Right ventricle myocardium inferior (tissue), 1 donor: ENCODE data around the gene ZNF827. TPM values are rescaled to one million over a fixed set of nuclear protein-coding genes. Genes with fewer than 3 reads are reported as not detected.

Source experiments
- ATAC-seq: fragments of 200-7000 bp; cut with Tn5 transposase; one replicate; pipeline ENCODE4 v1.9.1; 2020; ENCODE audit warnings: mild to moderate bottlenecking, moderate library complexity
- DNase-seq: peaks from one replicate; pipeline ENCODE4 v3.0.0; 2021; ENCODE audit errors: missing footprints
- intact Hi-C: fragments of 100-400 bp; cut with DNase I; formaldehyde crosslinking; loops from one replicate; pipeline ENCODE4 v1.11.0; 2022
- long read RNA-seq: library from polyadenylated mRNA; unstranded; transcript quantifications from one replicate; pipeline ENCODE4 v2.0.0, GENCODE V29; 2021
- total RNA-seq: library from RNA; stranded (reverse); fragmentation: NEBNext Ultra II Directional; extraction: Animal tissue kit (Norgen Biotek cat#: 25700); gene quantifications from one replicate; pipeline ENCODE4 v1.2.1, GENCODE V29; 2021
- donor health status: DM: no; HTN: yes; CAD: no; lungs with severe emphysema.

The ZNF827 gene, protein sequence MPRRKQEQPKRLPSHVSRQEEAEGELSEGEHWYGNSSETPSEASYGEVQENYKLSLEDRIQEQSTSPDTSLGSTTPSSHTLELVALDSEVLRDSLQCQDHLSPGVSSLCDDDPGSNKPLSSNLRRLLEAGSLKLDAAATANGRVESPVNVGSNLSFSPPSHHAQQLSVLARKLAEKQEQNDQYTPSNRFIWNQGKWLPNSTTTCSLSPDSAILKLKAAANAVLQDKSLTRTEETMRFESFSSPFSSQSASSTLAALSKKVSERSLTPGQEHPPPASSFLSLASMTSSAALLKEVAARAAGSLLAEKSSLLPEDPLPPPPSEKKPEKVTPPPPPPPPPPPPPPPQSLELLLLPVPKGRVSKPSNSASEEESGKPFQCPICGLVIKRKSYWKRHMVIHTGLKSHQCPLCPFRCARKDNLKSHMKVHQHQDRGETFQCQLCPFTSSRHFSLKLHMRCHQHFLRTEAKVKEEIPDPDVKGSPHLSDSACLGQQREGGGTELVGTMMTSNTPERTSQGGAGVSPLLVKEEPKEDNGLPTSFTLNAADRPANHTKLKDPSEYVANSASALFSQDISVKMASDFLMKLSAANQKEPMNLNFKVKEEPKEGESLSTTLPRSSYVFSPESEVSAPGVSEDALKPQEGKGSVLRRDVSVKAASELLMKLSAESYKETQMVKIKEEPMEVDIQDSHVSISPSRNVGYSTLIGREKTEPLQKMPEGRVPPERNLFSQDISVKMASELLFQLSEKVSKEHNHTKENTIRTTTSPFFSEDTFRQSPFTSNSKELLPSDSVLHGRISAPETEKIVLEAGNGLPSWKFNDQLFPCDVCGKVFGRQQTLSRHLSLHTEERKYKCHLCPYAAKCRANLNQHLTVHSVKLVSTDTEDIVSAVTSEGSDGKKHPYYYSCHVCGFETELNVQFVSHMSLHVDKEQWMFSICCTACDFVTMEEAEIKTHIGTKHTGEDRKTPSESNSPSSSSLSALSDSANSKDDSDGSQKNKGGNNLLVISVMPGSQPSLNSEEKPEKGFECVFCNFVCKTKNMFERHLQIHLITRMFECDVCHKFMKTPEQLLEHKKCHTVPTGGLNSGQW
- total RNA-seq: 11.9 TPM
- long read RNA-seq, partial matches to known transcripts: 2 of 3 reads
- long read RNA-seq, other reads (novel, unspliced or antisense): 1 of 3 reads

DNA sequence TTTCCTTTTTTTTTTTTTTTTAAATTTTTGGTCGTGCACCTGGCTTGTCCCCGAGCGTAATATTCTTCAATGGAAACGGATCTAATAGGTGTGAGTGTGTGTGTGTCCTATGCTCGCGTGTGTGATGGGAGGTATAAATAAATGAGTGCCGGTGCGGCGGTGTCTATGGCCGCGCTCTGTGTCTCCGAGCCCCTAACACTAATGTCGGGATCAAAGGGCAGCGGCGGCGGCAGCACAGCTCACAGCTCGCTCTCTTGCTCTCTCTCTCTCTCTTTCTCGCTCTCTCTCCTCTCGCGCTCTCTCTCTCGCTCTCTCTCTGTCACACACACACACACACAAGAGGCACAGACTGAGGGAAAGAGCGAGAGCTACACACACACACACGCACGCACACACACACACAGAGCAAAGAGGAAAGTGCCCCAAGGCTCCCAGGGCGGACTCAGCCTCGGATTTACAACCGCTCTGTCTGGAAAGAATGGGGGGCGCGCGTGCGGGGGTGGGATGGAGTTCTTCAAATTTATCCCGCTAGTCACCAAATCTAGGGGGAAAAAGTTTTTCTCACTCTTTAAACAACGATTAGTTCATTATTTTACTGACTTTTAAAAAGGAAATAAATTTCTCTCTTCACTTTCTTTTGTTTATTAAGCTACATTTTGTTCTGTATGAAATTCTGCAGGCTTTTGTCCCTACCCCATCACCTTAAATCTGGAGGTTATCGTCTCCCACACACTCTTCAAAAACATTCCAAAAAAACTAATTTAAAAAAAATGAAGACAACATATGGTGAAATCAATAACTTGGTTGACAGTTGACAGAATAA, at the start of gene ZNF827:
Gene ZNF827, minus strand, starts transcription at position 206 of the 823 bp plus-strand sequence. CDS start 416 bp downstream, outside the sequence.
- intact Hi-C loops: loop anchor here (10.0 kb wide), 1 partner anchor 236 kb away; the partner anchor contains the start of gene LSM6
- ATAC-seq (peak; percentile 58), DNase-seq (peak; percentile 80)

DNA sequence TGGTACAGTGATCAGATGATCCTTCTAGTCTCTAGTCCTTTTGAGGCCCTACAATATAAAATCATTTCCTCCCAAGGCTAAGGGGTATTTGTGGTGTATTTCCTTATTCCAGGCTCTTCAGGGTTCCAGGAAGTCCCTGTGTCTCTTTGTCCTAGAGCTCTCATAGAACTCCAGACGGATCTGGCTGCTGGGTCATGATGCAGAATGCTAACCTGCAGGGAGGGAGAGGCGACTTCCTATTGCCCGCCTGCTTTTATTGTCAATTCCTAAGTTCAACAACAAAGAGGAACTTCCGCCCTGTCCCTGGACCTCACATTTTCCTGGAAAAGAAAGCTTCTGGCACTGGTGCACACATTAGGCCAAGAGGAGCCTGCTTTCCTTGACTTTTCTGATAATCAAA, 45.9 kb upstream of the ZNF827 start:
- ATAC-seq (no peak), DNase-seq (no peak)
- intact Hi-C loops: no loop called here

DNA sequence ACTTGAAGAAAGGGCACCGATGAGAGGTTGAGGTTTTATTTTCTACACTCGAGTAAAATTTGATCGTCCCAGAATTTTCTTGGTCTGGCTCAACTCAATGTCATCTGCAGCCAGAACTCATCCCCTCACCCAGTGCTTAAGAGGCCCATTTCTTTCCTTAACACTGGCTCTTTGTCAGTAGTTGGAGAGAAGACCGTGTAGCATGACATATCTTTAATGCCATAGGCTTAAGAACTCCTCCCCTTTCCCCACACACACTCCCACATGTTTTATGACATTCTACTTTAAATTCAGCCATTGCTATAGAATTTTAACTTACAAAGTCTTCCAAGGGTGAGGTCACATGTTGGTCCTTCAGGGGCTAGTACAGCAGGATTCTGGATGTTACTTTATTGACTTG, 44.2 kb upstream of the ZNF827 start:
- no peak for ATAC-seq
- intact Hi-C loops: no loop called here

DNA sequence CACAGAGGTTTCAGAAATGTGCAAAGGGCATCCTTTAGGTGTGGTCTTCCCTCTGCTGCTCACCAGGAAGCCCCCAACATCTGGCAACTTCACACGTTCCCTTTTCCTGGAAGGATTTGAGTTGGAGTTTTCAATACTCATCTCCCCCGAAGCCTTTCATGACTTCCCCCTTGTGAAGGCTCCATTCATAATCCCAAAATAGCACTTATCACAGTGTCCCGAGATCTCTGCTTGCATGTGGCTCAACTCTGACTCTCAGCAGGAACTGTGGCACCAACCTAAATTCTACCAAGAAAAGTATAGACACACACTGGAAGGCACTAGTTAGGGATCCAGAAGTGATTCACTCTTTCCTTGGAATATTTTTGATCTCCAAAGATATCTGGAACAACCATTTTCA, 40.5 kb upstream of the ZNF827 start:
- intact Hi-C loops: no loop called here
- DNase-seq: no peak
- ATAC-seq: no peak

More for the DNA sequence above, 44.2 kb upstream of the ZNF827 start:
- DNase-seq: no peak

DNA sequence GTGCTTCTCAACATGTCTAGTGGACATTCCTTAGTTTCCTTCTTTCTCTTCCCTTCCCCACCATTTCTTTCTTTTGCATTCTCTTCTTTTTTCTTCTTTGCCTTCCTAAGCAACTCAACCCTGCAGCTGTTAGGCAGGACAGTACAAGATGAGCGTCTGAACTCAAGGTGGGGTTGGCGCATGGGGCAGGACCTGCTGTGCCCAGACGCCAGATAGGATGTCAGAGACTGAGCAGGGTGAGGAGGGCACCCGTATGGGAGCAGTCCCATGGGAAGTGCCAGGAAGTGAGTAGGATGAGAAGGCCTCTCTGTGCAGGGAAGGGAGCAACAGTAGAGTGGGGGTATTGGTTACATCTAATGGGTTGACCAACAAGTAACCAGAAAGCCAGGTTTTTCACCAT, 38.1 kb upstream of the ZNF827 start:
- intact Hi-C loops: no loop called here
- no peak for ATAC-seq
- DNase-seq: no peak

DNA sequence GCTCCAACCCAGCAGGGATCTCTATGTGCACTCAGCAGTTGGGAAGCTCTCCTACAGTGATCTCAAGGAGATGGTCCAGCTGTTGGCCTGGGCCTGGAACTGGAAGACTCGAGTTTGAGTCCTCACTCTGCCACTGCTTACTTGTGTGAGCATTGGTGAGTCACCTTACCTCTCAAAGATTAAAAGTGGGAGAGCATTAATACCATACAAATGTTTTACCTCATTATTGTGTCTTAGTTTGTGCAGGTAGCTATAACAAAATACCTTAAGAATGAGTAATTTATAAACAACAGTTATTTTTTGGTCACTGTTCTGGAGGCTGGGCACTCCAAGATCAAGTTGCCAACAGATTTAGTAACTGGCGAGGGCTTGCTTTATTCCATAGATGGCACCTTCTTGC, 21.4 kb upstream of the ZNF827 start:
- no peak for DNase-seq
- no peak for ATAC-seq
- intact Hi-C loops: no loop called here

DNA sequence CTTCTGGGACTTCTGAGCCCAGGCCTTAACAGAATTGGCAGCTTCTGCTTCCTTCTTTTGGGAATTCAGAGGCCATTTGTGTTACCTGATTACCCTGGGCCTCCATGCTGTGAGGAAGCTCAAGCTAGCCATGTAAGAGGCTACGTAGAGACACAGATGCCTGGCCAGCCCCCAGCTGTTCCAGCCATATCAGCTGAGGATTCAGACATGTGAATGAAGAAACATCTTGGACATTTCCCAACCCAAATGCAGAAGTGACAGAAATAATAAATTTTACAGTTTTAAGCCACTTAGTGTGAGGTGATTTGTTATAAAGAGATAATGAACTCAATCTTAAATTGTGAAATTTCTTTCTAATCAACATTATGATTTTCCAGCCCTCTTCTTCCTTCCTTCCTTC, 18.7 kb upstream of the ZNF827 start:
- intact Hi-C loops: no loop called here
- DNase-seq: no peak
- ATAC-seq: no peak

DNA sequence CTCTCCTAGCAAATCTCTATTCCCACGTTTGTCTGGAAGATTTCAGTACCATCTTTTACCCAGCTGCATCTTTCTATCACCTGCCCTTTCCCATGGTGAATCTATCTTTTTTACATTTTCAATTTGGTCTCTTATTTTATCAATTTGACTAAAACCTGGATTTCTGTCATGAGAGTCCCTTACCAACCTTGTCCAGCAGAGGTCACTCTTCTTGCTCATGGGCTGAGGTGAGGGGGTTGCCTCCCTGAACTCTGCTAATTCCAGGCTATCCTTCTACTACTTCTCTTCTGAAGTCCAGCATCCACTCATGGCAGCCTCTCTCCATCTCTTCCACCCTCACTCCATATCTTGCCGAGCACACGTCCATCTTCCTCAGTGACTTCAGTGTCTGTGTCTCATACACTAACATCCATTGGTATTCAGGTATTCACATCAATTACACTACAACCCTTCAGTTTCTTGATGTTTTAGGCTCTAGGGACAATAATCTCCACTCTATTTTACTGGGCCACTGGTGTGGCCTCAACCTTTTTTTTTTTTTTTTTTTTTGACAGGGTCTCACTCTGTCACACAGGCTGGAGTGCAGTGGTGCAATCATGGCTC, 17.8 kb upstream of the ZNF827 start:
- intact Hi-C loops: no loop called here
- ATAC-seq (no peak), DNase-seq (no peak)

DNA sequence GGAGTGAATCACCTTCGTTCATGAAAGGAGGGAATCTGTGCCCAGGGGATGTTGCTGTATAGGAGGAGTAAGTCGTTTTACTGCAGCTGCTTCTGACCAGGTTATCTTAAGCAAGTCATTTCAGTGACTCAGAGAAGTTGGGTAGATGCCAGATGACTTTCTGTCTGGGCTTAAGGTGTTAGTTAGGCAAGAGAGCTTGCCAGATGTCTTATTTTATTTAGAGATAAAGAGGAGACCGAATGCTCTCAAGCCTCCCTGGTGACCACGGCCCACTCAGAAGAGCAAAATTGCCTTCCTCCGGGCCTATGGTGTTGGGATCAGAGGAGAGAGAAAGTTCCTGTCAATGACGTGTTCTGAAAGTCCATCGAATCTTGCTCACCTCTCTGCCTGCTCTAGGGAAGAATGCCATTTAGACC, 16.3 kb upstream of the ZNF827 start:
- ATAC-seq: no peak
- DNase-seq: no peak
- intact Hi-C loops: no loop called here

DNA sequence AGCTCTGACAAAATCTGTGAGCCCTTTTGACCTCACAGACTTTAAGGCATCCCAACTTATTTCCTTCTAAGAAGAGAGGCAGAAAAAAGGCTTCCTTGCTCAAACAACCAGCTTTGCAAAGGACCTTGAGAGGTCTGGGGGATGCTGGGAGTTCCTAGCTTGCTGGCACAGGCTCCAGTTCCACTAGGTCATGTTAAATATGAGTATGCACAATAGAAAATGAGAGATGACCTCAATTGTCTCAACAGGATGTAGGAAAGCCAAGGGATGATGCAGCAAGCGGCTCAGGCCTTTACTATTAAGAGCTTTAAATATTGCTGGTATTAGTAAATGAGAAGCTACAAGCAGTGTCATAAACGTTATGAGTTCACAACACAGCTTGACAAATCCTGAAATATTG, 13.3 kb upstream of the ZNF827 start:
- no peak for ATAC-seq
- no peak for DNase-seq
- intact Hi-C loops: no loop called here

DNA sequence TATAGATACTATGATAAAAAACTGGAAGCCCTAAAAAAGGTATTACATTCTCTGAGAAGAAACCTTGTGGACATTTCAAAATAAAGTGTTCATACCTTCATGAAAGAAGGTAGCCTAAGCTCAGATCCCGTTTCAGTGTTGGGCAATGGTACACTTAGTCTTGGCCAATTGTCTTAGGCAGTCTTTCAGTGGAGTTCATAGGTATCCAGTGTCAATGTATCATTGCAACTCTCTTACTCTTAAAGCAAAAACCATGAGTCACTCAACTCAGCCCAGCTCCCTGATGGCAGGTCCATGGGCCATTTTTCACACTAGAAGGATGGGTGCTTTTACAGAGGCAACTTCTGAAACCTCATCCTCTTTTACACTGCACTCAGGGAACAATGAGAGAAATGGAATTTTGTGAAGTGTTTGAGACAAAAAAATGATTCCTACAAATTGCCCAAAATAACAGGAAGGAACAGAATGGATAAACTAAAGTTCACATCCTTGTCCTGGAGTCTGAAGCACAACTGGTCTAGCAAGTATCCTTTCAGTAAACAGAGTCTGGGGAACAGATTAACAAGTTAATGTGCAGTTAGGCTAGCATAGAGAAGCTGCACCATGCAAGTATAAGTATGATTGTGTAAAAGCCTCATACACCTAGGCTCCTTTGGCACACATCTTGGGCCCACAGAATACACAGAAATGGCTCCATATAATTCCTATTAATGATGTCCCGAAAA, 7.0 kb upstream of the ZNF827 start:
- ATAC-seq: no peak

DNA sequence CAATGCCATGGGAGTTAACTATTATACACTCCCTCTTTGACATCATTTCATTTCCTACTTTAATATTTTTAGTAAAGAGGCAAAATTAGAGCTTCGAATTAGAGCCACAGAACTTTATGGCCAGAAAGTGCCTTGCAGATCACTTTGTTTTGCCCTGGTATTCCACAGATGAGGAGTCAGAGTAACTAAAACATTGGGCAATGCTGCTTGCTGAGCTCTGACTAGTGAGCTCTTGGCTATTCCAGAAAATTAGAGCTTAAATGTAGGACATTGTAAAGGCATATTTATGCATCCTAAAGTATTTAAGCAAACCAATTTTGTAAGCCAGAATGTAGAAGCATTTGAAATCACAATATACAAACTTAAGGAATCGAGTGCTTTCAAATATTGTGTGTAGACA, 6.3 kb upstream of the ZNF827 start:
- no peak for DNase-seq
- ATAC-seq: no peak
- intact Hi-C loops: no loop called here

More for the DNA sequence above, 7.0 kb upstream of the ZNF827 start:
- intact Hi-C loops: no loop called here
- DNase-seq: no peak

DNA sequence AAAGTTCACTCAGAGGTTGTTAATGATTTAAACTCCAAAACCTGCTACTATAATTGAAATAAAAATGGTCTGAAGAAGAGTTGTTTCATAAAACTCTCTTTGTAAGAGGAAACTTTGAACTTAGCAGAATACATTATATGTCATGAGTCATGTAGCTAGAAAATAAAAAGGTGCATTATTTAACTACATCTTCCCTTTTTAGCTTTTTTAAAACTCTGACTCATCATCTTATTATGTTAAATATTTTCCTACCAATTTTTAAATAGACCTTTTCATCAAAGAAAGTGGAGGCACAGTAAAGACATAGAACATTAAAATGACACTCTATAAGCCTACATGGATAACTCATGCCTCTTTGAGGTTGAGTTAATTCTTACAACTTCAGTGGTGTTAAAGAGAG, 1.2 kb upstream of the ZNF827 start:
- intact Hi-C loops: loop anchor here (10.0 kb wide), 1 partner anchor 235 kb away; the partner anchor contains the start of gene LSM6
- no peak for DNase-seq
- ATAC-seq: no peak

DNA sequence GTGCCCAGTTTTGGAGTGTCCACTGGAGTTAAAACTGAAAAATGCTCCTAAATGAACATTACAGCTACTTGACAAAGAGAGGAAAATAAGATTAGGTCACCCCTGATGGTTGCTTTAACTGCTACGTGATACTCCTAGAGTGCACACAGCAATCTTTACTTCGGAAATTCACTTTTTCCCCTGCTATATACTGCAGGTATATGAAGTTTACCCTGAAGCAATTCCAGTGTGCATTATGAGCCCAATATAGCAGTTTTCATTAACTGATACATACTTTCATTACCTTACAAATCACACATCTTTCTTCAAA, 773 bp upstream of the ZNF827 start:
- intact Hi-C loops: loop anchor here (10.0 kb wide), 1 partner anchor 235 kb away; the partner anchor contains the start of gene LSM6
- DNase-seq (no peak), ATAC-seq (no peak)

DNA sequence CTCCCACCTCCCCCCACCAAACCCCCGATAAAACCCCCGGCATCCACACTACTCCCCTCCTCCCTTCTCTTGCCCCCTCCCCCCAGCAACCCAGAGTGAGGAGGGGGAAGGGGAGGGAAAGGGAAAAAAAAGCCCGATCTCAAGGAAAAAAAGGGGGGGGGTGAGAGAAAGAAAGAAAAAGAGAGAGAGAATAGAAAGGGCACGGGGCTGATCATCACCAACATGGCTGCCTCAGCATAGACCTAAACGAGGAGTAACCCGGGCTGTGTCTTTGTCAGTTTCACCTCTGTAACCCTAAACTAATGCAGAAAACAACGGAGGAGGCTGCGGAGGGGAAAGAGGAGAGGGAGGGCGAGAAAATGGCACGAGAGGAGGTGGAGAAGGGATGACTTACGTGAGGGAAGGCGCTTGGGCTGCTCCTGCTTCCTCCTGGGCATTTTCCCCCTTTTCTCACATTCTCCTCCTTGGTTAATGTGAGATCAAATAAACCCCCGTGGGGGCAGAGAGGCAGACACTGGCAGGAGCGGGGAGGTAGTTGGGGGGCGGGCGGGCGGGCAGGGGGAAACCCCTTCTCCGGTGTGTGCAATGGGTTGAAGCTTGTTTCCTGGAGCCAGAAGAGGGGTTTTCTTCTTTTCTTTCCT, 532 bp downstream of the ZNF827 start:
- no peak for ATAC-seq
- DNase-seq: no peak
- intact Hi-C loops: loop anchor here (1.0 to 10.0 kb wide), 4 partner anchors 29 to 319 kb away; partner anchors contain the start of genes LSM6 and MMAA

DNA sequence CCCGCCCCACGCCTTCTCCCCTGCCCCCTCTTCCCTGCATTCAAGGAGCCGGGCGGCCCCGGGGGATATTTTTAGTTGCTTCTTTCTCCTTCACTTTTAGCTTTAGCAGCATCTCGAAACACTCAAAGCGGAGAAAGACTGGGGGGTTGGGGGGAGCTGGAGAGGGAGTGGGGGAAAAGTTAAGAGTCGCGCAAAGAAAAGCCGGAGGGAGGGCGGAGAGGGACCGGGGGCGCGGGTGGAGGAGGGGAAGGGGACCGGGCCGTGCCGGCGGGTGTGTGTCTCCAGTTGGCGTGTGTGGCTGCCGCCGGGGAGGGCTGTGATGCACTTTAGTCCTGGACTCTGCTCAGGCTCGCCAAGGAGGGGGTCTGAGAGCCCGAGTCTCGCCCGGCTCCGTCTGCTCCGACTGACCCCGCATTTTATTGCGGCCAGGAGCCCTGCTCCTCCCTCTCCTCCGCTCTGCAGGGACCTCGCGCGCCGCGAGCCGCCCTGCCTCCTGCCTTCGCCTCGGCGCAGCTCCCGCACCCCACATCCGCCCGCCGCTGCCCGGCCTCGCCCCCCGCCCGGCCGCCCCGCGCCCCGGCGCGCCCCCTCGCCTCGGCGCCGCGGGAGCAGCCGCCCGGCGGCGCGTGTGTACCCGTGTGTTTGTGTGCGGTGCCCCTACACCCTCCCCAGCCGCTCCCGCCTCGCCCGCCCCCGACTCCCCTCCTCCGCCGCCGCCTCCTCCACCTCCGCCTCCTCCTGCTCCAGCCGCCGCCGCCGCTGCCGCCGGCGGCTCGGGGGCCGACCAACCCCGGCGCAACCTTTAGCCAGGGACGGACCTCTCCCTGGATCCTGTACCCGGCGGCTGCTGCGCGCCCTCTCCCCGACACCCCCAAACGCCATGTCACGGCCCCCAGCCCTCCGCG, 1.4 kb downstream of the ZNF827 start:
- ATAC-seq: peak; percentile 44
- intact Hi-C loops: loop anchor here (1.0 to 10.0 kb wide), 5 partner anchors 28 to 318 kb away; partner anchors contain the start of genes LSM6 and MMAA
- peak; percentile 79 for DNase-seq
